Left lobe of liver (tissue), 2 donors: ENCODE results near the gene AP2A1. TPM values are rescaled to one million over a fixed set of nuclear protein-coding genes. Genes with fewer than 3 reads are reported as not detected.
A peak's percentile ranks its signal among the peaks of the same experiment; 100 is the strongest.

ENCODE experiments used
- ATAC-seq: fragments of 200-7000 bp; cut with Tn5 transposase; one replicate; pipeline ENCODE4 v1.9.1; 2020; ENCODE audit warnings: mild to moderate bottlenecking, moderate library complexity
- DNase-seq: peaks from one replicate; pipeline ENCODE4 v3.0.0-alpha.2; 2020; ENCODE audit warnings: low spot score
- total RNA-seq: library from RNA; stranded (reverse); gene quantifications from one replicate; pipeline ENCODE4 v1.2.1, GENCODE V29; 2021
- donor health status: DM: no; HTN: no; CAD: no; lungs with moderate emphysema.
- donor health status: DM: no; HTN: yes; CAD: no.

AP2A1 gene
- total RNA-seq, 1 donor from 2014 or later = 52.9 TPM

DNA sequence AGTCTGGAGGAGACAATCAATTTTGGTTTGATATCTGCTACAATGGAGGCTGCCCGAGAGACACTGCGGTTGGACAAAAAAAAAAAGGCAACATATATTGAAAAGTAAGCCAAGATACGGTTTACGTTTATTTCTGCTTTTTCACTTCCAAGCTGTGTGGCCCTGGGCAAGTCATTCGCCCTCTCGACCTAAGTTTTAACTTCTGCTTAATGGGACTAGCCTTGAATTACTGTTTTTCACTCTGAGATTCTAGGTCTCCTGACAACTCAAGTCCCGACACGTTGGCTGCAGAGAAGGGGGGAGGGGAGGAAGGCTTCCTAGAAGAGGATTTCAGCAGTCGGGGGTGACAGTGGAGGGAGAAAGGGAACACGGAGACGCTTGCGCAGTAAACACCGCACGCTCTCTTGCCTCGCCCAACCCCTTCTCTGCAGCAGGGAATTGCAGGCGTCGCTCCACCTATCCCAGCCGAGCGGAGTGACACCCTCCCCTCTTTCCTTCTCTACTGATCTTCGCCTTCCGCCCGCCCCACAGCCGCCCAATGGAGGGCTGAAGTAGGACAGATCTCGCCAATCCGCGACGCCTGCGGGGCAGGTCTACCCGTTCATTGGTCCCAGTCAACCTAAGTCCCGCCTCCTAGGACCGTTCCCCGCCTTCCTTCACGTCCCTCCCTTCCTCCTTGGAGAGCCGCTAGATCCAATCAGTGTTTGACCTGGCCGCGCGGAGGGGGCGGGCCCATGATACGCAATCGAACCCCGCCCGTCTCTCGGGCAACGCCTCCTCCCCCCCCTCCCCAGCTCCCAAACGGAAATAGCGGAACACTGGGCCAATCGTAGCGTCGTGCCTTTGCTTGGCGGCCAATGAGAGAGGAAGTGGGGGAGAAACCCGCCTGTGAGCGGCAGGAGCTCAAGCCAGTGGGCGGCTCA, 533 bp upstream of the AP2A1 start:
- peak; percentile 82 for ATAC-seq
- DNase-seq = peak; percentile 100

GRCh38 chr19:49767381-49767780, 580 bp downstream of the AP2A1 start:
- DNase-seq (no peak), ATAC-seq (no peak)

DNA sequence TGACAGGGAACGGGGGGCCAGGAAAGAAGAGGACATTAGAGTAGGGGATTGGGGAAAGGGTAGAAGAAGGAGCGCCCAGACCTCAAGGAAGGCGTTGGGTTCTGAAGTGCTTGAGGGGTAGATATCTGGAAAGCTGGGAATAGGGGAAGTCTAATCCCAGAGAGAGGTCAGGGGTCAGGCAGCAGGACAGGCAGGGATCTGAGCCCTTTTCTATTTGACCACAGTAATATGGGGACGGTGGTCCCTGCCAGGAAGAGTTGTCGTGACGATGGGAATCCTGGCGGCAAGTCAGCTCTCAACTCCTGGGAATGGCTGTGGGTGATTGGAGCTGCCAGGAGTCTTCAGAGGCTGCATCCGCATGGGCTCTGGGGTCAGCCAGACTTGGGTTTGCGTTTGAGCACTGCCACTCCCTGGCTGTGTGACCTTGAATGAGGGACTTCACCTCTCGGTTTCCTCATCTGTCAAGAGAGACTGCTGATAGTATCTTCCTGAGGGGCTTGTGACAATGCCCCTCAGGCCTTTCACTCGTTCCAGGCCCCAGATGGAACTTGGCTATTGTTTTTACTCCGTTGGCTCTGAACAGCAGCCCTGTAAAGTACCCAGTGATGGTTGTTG, 1.3 kb downstream of the AP2A1 start:
- ATAC-seq = no peak
- no peak for DNase-seq

- ATAC-seq (no peak), DNase-seq (no peak)
Observed at GRCh38 chr19:49770529-49770928, 3.7 kb downstream of the AP2A1 start.

- peak; percentile 72 for DNase-seq
- peak; percentile 75 for ATAC-seq
Observed at GRCh38 chr19:49771674-49772139, 4.9 kb downstream of the AP2A1 start.

GRCh38 chr19:49772850-49773432, 6.1 kb downstream of the AP2A1 start:
- DNase-seq (no peak), ATAC-seq (no peak)

GRCh38 chr19:49773663-49774350, 7.0 kb downstream of the AP2A1 start:
- ATAC-seq (no peak), DNase-seq (no peak)

- no peak for ATAC-seq
Observed at GRCh38 chr19:49774969-49775368, 8.2 kb downstream of the AP2A1 start.

GRCh38 chr19:49775742-49776370, 9.1 kb downstream of the AP2A1 start:
- no peak for DNase-seq
- ATAC-seq = no peak

More at GRCh38 chr19:49774969-49775368, 8.2 kb downstream of the AP2A1 start:
- no peak for DNase-seq

DNA sequence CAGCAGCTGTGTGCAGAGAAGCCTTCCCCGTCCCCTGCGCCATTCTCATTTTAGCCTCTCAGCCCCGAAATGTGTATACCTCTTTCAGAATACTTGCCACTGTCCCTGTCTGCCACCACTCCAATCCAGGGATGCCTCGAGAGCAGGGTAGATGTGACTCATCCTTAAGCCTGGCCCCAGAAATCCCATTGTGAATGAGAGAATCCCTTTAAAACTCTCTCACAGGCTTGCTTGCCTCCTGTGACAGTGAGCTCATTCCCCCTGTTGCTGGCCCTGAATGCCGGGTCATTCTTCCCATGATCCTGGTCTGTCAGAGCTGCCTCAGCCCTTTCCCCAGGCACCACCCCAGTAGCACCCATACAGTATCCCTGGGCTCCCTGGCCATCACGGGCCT, 9.6 kb downstream of the AP2A1 start:
- no peak for ATAC-seq
- no peak for DNase-seq

GRCh38 chr19:49779731-49780555, 13.1 kb downstream of the AP2A1 start:
- no peak for DNase-seq
- ATAC-seq = peak; percentile 39

GRCh38 chr19:49780861-49781260, 14.1 kb downstream of the AP2A1 start:
- no peak for DNase-seq
- ATAC-seq = no peak

DNA sequence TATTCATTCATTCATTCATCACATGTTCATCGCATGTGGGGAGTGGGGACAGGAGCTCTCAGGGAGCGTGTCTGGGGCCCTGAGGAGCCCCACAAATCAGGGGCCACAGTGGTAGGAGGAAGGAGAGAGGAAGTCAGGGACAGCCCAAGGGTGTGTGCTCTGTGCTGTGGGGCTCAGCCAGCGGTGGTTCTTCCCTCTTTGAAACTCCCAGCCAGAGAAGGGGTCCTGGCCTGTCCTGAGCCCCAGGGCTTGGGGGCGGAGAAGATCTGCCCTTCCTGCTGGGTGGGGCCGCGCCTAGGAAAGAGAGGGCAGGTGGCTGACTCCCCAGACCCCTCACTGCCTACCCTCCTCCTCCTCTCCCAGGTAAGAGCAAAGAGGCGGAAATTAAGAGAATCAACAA, 14.6 kb downstream of the AP2A1 start:
- ATAC-seq = peak; percentile 29
- DNase-seq = no peak

DNA sequence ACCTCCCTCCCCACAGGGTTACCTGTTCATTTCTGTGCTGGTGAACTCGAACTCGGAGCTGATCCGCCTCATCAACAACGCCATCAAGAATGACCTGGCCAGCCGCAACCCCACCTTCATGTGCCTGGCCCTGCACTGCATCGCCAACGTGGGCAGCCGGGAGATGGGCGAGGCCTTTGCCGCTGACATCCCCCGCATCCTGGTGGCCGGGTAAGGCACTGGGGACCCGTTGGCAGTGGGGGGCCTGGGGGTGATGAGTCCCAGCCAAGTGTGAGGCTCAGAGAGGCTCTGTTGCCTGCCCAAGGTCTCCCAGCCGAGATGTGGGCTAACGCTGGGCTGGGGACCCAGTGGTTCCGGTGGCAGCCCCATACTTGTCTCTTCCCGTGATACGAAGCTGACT, 15.7 kb downstream of the AP2A1 start:
- DNase-seq = no peak

DNA sequence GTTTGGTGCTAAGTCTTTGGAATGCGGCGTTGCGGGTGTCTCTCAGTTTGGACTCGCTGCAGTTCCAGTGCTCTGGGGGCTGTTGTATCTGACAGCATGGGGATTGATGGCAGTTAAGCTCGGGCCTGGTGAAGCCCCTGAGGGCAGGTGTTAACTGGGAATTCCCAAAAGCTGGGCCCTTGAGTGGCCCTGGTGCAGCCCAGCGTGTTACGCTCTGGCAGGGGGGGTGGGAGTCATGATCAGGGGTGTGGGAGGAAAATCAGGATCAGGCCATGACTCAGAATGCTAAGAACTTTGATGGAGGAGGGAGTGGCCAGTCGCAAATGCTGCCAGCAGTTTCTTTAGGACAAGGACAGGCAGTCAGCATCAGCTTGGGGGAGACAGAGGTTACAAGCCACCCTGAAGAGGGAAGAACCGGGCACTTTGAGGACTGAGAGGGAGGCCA, 19.6 kb downstream of the AP2A1 start:
- no peak for ATAC-seq
- DNase-seq = no peak

More for the DNA sequence above, 15.7 kb downstream of the AP2A1 start:
- no peak for ATAC-seq

- ATAC-seq (no peak), DNase-seq (no peak)
Observed at GRCh38 chr19:49787746-49788145, 20.9 kb downstream of the AP2A1 start.

GRCh38 chr19:49788857-49789256, 22.1 kb downstream of the AP2A1 start:
- no peak for DNase-seq
- no peak for ATAC-seq

DNA sequence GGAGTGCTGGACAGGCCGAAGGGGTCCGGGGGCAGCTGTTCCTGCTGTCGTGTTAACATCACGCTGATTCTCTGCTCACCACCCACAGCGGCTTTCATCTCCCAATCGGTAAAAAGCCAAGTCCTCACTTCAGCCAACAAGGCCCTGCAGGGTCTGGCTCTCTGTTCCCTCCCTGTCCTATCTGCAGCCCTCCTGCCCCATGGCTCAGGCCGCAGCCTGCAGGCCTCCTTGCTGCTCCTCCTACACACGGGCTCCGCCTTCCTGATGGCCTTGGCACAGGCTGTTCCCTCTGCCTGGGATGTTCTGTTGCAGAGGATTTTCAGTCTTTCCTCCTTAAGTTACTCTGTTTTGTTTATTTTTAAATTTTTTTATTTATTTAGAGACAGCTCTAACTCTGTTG, 24.1 kb downstream of the AP2A1 start:
- DNase-seq (no peak), ATAC-seq (peak; percentile 53)

GRCh38 chr19:49791776-49792445, 25.1 kb downstream of the AP2A1 start:
- DNase-seq (no peak), ATAC-seq (no peak)
